WERI-Rb-1 (cell line): ENCODE data around the gene DCTN5.

Experiments used
- DNase-seq: peaks from one replicate; pipeline ENCODE4 v3.0.0-alpha.2; 2020
- H3K27ac ChIP-seq: fragments of 250-450 bp; sonication (Bioruptor Pico); 2 replicates; pipeline ENCODE4 v1.5.1; 2020; ENCODE audit warnings: mild to moderate bottlenecking, moderate library complexity
- H3K27me3 ChIP-seq: fragments of 250-450 bp; sonication (Bioruptor Pico); 2 replicates; pipeline ENCODE4 v1.5.1; 2021; ENCODE audit warnings: mild to moderate bottlenecking, low read depth, moderate library complexity; ENCODE audit not compliant: insufficient read depth, severe bottlenecking
- H3K36me3 ChIP-seq: fragments of 250-450 bp; sonication (Bioruptor Pico); 2 replicates; pipeline ENCODE4 v1.5.1; 2020; ENCODE audit warnings: mild to moderate bottlenecking, moderate library complexity
- H3K4me3 ChIP-seq: 2 replicates; pipeline ENCODE4 v1.5.1; 2011; ENCODE audit warnings: low read depth, mild to moderate bottlenecking, control low read depth, low read length
- H3K9me3 ChIP-seq: fragments of 250-450 bp; sonication (Bioruptor Pico); 2 replicates; pipeline ENCODE4 v1.5.1; 2021; ENCODE audit warnings: mild to moderate bottlenecking, moderate library complexity; ENCODE audit not compliant: severe bottlenecking
- TF ChIP-seq, protein P1 (sequence below): IDR thresholded peaks from 2 replicates; pipeline ENCODE4 v1.5.1; 2011; ENCODE audit warnings: low read depth, mild to moderate bottlenecking, control low read depth, inconsistent platforms, low read length

The DCTN5 gene

DNA sequence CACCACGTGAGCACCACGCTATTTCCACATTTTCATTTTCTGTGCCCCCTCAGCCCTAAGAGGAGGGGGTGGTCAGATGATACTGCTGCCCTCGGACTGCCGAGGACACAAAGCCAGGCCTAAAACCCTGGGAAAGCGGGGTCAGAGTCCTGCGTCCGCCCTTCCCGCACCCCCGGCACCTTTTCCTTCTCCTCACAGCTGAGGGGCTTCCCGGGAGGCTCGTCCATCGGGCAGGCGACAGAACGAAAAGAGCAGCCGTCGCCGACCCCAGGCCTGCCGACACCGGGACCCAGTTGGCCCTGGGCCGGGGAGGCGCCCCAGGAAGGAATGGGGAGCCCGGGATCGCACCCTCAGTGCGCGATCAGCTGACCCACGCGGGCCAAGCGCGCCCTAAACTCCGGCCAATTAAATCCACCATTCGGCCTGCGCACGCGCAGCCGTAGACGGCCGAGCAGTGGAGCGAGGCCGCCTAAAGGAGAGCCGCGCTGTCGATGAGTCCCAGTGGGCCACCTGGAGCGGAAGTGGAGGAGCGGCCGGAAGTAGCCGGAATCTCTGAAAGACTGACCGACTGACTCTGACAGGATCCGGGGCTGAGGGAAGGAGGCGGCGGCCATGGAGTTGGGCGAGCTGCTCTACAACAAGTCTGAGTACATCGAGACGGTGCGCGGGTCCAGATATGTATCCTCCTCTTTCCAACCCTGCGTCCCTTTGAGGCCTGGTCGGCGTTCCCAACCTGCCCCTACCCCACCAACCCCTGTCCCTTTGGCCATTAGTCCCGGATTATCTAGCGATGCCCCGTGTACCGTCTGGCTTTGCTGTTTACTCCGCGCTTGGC lies at the start of gene DCTN5, which contains the start of gene PALB2:
TSS of gene DCTN5 (plus strand) at position 536 of the 835 bp plus-strand sequence. CDS start at position 613, 77 bp downstream.
TSS of gene PALB2 (minus strand) at position 380 of the 835 bp plus-strand sequence. CDS start at position 227, 153 bp downstream.
- peak within 1 kb of the TSS; percentile 93 for H3K27ac ChIP-seq
- DNase-seq = peak; percentile 94
- TF ChIP-seq, protein P1, sequence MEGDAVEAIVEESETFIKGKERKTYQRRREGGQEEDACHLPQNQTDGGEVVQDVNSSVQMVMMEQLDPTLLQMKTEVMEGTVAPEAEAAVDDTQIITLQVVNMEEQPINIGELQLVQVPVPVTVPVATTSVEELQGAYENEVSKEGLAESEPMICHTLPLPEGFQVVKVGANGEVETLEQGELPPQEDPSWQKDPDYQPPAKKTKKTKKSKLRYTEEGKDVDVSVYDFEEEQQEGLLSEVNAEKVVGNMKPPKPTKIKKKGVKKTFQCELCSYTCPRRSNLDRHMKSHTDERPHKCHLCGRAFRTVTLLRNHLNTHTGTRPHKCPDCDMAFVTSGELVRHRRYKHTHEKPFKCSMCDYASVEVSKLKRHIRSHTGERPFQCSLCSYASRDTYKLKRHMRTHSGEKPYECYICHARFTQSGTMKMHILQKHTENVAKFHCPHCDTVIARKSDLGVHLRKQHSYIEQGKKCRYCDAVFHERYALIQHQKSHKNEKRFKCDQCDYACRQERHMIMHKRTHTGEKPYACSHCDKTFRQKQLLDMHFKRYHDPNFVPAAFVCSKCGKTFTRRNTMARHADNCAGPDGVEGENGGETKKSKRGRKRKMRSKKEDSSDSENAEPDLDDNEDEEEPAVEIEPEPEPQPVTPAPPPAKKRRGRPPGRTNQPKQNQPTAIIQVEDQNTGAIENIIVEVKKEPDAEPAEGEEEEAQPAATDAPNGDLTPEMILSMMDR = no peak
- H3K27me3 ChIP-seq = no peaks in the 10 kb centered on the region
- H3K36me3 ChIP-seq = peaks cover 50% of the 10 kb centered on the region
- H3K4me3 ChIP-seq = peak within 1 kb of the TSS; percentile 100
- H3K9me3 ChIP-seq = no peaks in the 10 kb centered on the region

DNA sequence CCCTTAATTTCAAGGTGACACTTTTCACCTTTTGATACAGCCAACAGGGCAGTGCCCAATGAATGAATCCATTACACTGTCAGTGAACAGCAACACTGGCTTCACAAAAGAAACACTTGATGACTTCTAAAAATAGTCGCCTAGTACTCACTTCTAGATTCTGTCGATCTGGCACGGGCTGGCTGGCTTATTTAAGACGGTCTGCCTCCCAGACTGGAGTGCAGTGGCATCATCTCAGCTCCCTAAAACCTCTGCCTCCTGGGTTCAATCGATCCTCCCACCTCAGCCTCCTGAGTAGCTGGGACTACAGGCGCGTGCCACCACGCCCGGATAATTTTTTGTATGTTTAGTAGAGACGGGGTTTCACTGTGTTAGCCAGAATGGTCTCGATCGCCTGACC lies 47.1 kb upstream of the DCTN5 start:
- Histone ChIP-seq H3K27me3 (no peaks in the 10 kb centered on the region), H3K27ac (no peak overlapping the region), H3K9me3 (no peaks in the 10 kb centered on the region), H3K4me3 (no peak overlapping the region), H3K36me3 (peaks cover 55% of the 10 kb centered on the region)
- no peak for DNase-seq
- TF ChIP-seq, protein P1 = no peak

DNA sequence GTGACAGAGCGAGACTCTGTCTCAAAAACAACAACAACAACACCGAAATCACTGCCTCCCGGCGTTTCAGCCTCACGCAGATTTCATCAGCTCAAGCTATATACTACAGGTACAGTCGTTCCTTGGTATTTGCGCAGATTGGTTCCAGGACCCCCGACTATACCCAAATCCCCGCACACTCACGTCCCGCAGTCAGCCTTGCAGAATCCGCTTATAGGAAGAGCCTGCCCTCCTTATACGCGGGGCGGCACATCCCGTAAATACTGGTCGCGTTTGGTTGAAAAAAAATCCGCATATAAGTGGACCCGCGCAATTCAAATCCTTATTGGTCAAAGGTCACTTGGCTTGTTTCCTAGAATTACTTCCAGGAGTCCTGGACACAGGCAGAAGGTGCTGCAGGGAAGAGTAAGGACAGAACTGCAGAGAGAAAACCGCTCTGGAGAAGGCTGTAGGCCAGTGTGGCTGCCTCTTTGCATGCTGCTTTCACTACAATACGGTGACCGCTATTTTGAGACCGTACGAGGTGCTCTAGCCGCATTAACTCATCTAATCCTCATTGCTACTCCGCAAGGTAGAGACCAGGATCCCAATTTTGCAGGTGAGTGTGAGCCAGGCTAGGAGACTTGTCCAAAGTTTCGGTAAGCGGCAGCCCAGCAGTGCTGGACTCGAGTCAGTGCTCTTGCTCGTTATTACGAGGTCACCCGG lies 45.9 kb upstream of the DCTN5 start:
- Histone ChIP-seq H3K27me3 (no peaks in the 10 kb centered on the region), H3K36me3 (peaks cover 46% of the 10 kb centered on the region), H3K4me3 (peak overlapping the region; percentile 90), H3K27ac (peak overlapping the region; percentile 83), H3K9me3 (no peaks in the 10 kb centered on the region)
- TF ChIP-seq, protein P1 = no peak
- no peak for DNase-seq

DNA sequence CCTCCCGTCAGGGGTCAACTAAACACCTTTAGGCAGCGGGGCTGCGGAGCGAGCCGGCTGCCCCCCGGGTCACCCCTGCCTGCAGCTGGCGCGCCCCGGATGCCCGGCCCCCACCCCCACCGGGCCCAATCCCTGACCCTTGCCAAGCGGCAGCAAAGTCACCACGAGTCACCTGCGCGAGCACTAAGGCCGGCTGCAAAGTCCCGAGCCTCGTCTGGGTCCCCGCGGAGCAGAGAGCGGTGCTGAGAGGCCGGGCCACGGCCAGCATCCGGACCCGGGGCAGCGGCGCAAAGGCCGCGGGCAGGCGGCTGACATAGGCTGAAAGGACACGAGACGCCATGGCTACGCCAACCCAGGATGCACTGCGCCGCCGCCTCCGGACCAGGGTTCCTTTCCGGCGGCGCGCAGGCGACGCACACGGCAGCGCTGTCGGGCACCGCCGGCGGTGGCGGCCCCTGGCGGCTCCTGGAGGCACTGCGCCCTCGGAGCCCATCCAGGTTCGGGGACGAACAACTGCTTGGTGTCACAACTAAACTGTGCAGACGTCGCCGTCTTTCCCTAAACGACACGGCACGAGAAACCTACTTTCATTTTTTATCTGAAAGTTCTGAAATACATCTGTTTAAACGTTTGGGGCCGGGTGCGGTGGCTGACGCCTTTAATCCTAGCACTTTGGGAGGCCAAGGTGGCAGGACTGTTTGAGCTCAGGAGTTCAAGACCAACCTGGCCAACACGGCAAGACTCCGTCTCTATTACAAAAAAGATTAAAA lies 45.1 kb upstream of the DCTN5 start, which contains the start of gene NDUFAB1:
TSS of gene NDUFAB1 (minus strand) at position 366 of the 770 bp plus-strand sequence. CDS start at position 340, 26 bp downstream.
- peak within 1 kb of the TSS; percentile 90 for H3K4me3 ChIP-seq
- no peaks in the 10 kb centered on the region for H3K27me3 ChIP-seq
- peak within 1 kb of the TSS; percentile 83 for H3K27ac ChIP-seq
- DNase-seq = peak; percentile 88
- H3K36me3 ChIP-seq = peaks cover 38% of the 10 kb centered on the region
- TF ChIP-seq, protein P1 = peak; percentile 95
- no peaks in the 10 kb centered on the region for H3K9me3 ChIP-seq

DNA sequence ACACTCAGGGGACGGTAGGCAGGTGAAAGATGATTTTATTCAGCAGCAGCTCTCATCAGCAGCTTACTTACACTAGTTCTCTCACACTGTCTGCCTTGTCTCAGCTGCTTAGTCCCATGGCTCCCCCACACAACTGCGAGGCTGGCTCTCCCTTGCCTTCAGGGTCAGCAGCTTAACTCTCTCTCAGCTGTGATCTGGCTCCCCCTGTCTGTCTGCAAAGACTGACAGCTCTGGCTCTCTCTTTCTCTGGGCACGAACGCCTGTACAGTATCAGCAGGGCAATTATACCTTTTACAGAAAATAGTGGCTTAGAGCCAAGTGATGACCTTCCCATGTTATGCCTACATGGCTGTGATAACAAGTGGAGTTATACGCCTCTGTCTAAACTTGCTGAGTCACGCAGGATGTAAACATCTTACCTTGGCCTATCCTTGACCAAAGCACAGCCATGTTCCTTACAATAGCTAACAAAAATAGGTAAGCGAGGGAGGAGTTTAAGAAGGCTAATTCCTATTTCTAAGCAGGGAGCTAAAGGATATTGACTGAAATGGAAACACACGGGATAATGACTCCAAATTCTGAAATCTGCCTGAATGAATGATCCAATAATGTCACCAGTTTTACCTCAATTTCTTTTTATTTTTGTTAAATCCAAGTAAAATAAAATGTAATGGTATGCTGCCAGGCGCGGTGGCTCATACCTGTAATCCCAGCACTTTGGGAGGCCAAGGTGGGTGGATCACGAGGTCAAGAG lies 44.1 kb upstream of the DCTN5 start:
- Histone ChIP-seq H3K27ac (peak overlapping the region; percentile 52), H3K27me3 (no peaks in the 10 kb centered on the region), H3K36me3 (peaks cover 33% of the 10 kb centered on the region), H3K4me3 (no peak overlapping the region), H3K9me3 (no peaks in the 10 kb centered on the region)
- TF ChIP-seq, protein P1 = peak; percentile 66
- peak; percentile 83 for DNase-seq
